HUES6 (cell line): ENCODE results near the gene NID2.

Source experiments
- H3K27ac ChIP-seq: 2 replicates; pipeline ENCODE4 v1.7.0; 2013; ENCODE audit warnings: low read depth, mild to moderate bottlenecking, low read length, inconsistent platforms
- H3K27me3 ChIP-seq: 2 replicates; pipeline ENCODE4 v1.6.1; 2013; ENCODE audit warnings: low read length; ENCODE audit not compliant: control insufficient read depth, insufficient read depth
- H3K36me3 ChIP-seq: 2 replicates; pipeline ENCODE4 v1.6.1; 2013; ENCODE audit warnings: low read length; ENCODE audit not compliant: control insufficient read depth, insufficient read depth
- H3K4me1 ChIP-seq: 2 replicates; pipeline ENCODE4 v1.6.1; 2013; ENCODE audit warnings: low read length; ENCODE audit not compliant: control insufficient read depth, insufficient read depth
- H3K4me3 ChIP-seq: 2 replicates; pipeline ENCODE4 v1.5.1; 2013; ENCODE audit warnings: low read depth, low read length
- H3K9ac ChIP-seq: one replicate; pipeline ENCODE4 v1.6.1; 2013; ENCODE audit warnings: mild to moderate bottlenecking, low read length
- H3K9me3 ChIP-seq: 2 replicates; pipeline ENCODE4 v1.6.1; 2013; ENCODE audit warnings: low read depth, low read length; ENCODE audit not compliant: control insufficient read depth, insufficient read depth

The NID2 gene

GRCh38 chr14:52026017-52026660 is 42.7 kb downstream of the NID2 start:
- 0 out of 2 replicates have a peak, but pooled peaks cover 2% of the 10 kb centered on the region for H3K36me3 ChIP-seq
- H3K9me3 ChIP-seq, result peaks cover 6% of the 10 kb centered on the region
- H3K4me3 ChIP-seq, result no peak overlapping the region
- H3K4me1 ChIP-seq, result peaks cover 9% of the 10 kb centered on the region
- no peak overlapping the region for H3K27ac ChIP-seq
- H3K9ac ChIP-seq, result no peak overlapping the region
- no peaks in the 10 kb centered on the region for H3K27me3 ChIP-seq

- peaks cover 6% of the 10 kb centered on the region for H3K9me3 ChIP-seq
- no peak overlapping the region for H3K27ac ChIP-seq
- H3K36me3 ChIP-seq, result 0 out of 2 replicates have a peak, but pooled peaks cover 2% of the 10 kb centered on the region
- H3K4me3 ChIP-seq, result no peak overlapping the region
- no peaks in the 10 kb centered on the region for H3K27me3 ChIP-seq
- H3K9ac ChIP-seq, result no peak overlapping the region
- peaks cover 18% of the 10 kb centered on the region for H3K4me1 ChIP-seq
Measured at GRCh38 chr14:52025310-52025709, 43.5 kb downstream of the NID2 start.

- Histone ChIP-seq H3K27ac (no peak overlapping the region), H3K27me3 (no peaks in the 10 kb centered on the region), H3K4me3 (no peak overlapping the region), H3K9me3 (peaks cover 6% of the 10 kb centered on the region), H3K4me1 (peaks cover 20% of the 10 kb centered on the region), H3K36me3 (0 out of 2 replicates have a peak, but pooled peaks cover 2% of the 10 kb centered on the region), H3K9ac (no peak overlapping the region)
Measured at GRCh38 chr14:52023518-52023917, 45.3 kb downstream of the NID2 start.

- H3K36me3 ChIP-seq, result no peaks in the 10 kb centered on the region
- H3K27ac ChIP-seq, result no peak overlapping the region
- no peak overlapping the region for H3K4me3 ChIP-seq
- H3K9me3 ChIP-seq, result peaks cover 6% of the 10 kb centered on the region
- peaks cover 20% of the 10 kb centered on the region for H3K4me1 ChIP-seq
- H3K27me3 ChIP-seq, result no peaks in the 10 kb centered on the region
- H3K9ac ChIP-seq, result no peak overlapping the region
Measured at GRCh38 chr14:52021957-52022600, 46.8 kb downstream of the NID2 start.

GRCh38 chr14:52020866-52021717 is 47.8 kb downstream of the NID2 start:
- Histone ChIP-seq H3K4me1 (peaks cover 20% of the 10 kb centered on the region), H3K9me3 (peaks cover 6% of the 10 kb centered on the region), H3K36me3 (no peaks in the 10 kb centered on the region), H3K27me3 (no peaks in the 10 kb centered on the region), H3K4me3 (no peak overlapping the region), H3K9ac (no peak overlapping the region), H3K27ac (no peak overlapping the region)

- no peaks in the 10 kb centered on the region for H3K36me3 ChIP-seq
- no peak overlapping the region for H3K4me3 ChIP-seq
- H3K9me3 ChIP-seq, result peaks cover 6% of the 10 kb centered on the region
- no peak overlapping the region for H3K27ac ChIP-seq
- H3K9ac ChIP-seq, result no peak overlapping the region
- H3K4me1 ChIP-seq, result peaks cover 24% of the 10 kb centered on the region
- H3K27me3 ChIP-seq, result no peaks in the 10 kb centered on the region
Measured at GRCh38 chr14:52020161-52020714, 48.6 kb downstream of the NID2 start.

GRCh38 chr14:52018970-52019369 is 49.9 kb downstream of the NID2 start:
- Histone ChIP-seq H3K27me3 (no peaks in the 10 kb centered on the region), H3K4me3 (no peak overlapping the region), H3K36me3 (no peaks in the 10 kb centered on the region), H3K9ac (no peak overlapping the region), H3K27ac (no peak overlapping the region), H3K4me1 (peaks cover 28% of the 10 kb centered on the region), H3K9me3 (0 out of 2 replicates have a peak, but pooled peaks cover 3% of the 10 kb centered on the region)

- Histone ChIP-seq H3K4me1 (peaks cover 35% of the 10 kb centered on the region), H3K9me3 (0 out of 2 replicates have a peak, but pooled peaks cover 3% of the 10 kb centered on the region), H3K36me3 (no peaks in the 10 kb centered on the region), H3K4me3 (no peak overlapping the region), H3K27ac (no peak overlapping the region), H3K9ac (no peak overlapping the region), H3K27me3 (no peaks in the 10 kb centered on the region)
Measured at GRCh38 chr14:52018252-52018651, 50.6 kb downstream of the NID2 start.

- H3K4me3 ChIP-seq, result no peak overlapping the region
- H3K27ac ChIP-seq, result no peak overlapping the region
- no peaks in the 10 kb centered on the region for H3K27me3 ChIP-seq
- peaks cover 14% of the 10 kb centered on the region for H3K36me3 ChIP-seq
- no peak overlapping the region for H3K9ac ChIP-seq
- no peaks in the 10 kb centered on the region for H3K9me3 ChIP-seq
- peaks cover 26% of the 10 kb centered on the region for H3K4me1 ChIP-seq
Measured at GRCh38 chr14:52015411-52016030, 53.3 kb downstream of the NID2 start.

GRCh38 chr14:52014601-52015267 is 54.1 kb downstream of the NID2 start:
- H3K4me3 ChIP-seq, result no peak overlapping the region
- peaks cover 21% of the 10 kb centered on the region for H3K4me1 ChIP-seq
- no peaks in the 10 kb centered on the region for H3K27me3 ChIP-seq
- peaks cover 21% of the 10 kb centered on the region for H3K36me3 ChIP-seq
- H3K9me3 ChIP-seq, result no peaks in the 10 kb centered on the region
- no peak overlapping the region for H3K9ac ChIP-seq
- no peak overlapping the region for H3K27ac ChIP-seq
